H4 (cell line): Measurements from ENCODE around the gene SCAANT1. TPM values are rescaled to one million over a fixed set of nuclear protein-coding genes. Genes with fewer than 3 reads are reported as not detected.
A peak's percentile ranks its signal among the peaks of the same experiment; 100 is the strongest.

Source experiments
- DNase-seq: peaks from one replicate; pipeline ENCODE4 v3.0.0-alpha.2; 2015; ENCODE audit warnings: low spot score
- total RNA-seq: library from RNA; depleted of rRNA; stranded (reverse); fragments of >200 nt; shearing (Covaris generic); gene quantifications from 2 replicates; pipeline ENCODE4 v1.2.3, GENCODE V29; 2014

Gene SCAANT1
- total RNA-seq, 1 experiment from 2014 or later: not detected

GRCh38 chr3:63900459-63900858 lies 11.7 kb downstream of the SCAANT1 start:
- no peak for DNase-seq

GRCh38 chr3:63900010-63900409 lies 12.2 kb downstream of the SCAANT1 start:
- DNase-seq: no peak

GRCh38 chr3:63896332-63897030 lies 15.7 kb downstream of the SCAANT1 start:
- no peak for DNase-seq

GRCh38 chr3:63895422-63896189 lies 16.6 kb downstream of the SCAANT1 start:
- no peak for DNase-seq

DNA sequence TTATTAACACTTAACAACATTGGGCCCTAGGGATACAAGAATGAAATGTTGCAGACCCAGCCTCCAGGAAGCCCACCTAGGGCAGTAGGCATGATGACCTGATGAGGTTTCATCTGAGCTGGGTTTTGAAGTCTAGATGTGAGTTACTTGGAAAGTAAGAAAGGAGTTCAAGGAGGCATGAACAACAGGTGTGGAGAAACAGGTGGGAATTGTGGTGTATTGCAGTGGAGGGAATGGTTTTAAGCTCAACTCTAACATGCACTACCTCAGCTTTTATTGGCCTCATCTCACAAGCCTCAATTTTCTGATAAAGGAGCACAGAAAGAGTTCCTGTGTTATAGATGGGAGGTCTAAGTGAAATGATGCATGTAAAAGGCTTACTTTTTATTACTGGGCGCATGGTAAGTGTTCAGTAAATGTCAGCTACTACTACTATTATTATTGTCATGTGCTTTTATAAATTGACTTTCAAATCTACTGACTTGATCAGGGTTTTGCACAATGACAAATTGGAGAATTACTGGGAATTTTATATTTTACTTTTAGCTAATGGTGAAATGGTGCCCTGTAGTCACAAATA lies 19.3 kb downstream of the SCAANT1 start:
- no peak for DNase-seq

GRCh38 chr3:63891518-63891917 lies 20.7 kb downstream of the SCAANT1 start:
- no peak for DNase-seq

- DNase-seq: no peak
Observed at GRCh38 chr3:63886858-63887257, 25.3 kb downstream of the SCAANT1 start.

- DNase-seq: no peak
Observed at GRCh38 chr3:63880653-63881052, 31.5 kb downstream of the SCAANT1 start.

DNA sequence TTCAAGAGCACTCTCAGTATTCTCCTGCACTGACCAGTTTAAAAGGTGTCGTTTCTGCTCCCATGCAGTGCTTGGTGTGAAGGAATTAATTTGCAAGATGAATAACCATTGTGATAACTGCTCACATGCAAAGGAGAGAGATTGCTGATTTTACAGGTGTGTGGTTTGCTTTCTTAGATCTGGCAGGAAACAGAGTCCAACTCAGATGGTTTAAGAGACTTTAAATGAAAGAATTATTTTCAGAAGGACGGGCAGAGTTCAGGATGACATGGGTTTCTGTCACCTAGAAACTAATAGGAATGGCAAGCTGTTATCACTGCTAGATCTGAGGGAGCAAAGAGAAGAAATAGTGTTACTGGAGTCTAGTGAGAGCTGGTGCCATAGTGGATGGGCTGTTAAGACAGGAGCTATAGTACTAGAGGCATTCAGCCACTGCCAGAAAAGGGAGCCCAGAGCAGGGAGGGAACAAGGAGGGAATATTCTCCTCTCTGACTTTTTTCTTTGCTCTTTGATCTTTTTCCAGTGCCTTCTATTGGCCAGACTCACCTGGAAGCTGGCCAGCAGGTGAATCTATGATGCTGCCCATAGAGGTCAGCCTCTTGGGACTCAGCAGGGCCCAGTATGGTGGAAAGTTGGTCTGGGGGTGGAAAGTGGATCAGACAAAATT lies 33.7 kb downstream of the SCAANT1 start:
- no peak for DNase-seq

DNA sequence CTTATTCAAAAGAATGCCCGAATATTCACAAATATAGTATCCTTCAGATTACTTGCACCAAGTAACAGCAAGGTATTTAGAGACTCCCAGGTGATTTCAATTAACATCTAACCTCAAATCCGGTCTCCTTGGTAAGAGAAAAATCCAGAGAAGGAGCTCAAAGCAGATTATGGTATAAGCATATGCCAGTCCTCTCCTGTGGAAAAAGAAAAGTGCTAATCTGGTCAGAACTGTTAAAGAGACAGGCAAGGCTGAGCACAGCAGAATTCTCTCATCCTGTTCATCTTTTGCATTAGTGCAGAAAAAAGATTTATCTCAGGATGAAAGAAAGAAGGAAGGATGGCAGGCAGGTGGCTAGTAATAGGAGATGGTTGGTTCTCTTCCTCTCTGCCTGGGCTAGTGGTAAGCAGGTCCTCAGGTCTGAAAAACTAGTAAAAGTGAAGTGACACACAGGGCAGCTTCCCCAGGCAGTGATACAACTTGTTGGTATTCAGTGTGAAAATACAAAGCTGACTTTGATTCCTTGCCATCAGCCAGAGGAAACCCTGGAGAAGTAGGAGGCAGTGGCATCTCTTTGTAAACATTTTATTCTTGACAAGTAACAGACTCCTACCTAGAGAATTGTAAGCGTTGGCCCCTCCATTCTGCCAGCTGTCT lies 34.3 kb downstream of the SCAANT1 start:
- no peak for DNase-seq

DNA sequence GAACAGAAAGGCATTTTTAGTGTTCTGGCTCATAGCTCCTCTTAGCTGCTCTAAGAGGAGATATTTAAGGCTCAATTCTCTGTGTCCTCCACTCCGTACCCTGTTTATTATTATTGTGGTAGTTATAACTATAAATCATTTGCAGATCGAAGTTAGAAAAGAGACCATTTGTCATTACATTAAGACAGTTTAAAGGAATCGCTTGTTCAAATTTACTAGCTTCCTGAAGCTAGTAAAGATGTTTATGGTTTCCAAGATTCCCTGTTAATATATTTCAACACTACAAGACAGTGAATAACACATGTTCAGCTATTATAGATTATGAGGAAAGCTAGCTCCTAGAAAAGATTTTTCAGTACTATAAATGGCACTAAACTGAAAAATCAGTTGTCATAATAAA lies 35.9 kb downstream of the SCAANT1 start:
- no peak for DNase-seq

DNA sequence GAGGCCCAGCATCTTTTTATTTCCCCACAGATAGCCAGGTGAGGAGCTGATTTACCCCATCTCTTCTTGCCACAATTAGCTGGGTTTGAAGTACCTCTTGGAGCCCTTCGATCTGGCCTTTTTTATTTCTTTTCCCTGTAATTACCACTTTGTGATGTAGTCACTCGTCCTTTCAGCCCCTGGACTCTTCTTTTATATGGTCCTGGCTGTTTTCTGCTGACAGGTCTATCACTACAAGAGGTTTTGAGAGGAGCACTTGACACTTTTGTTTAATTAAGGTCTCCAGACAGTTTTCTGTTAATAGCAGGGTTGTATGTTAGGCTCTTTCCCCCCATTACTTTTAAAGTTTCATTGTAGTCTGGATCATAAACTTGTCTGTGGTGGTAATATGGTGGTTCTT lies 36.7 kb downstream of the SCAANT1 start:
- DNase-seq: no peak

GRCh38 chr3:63874769-63875168 lies 37.4 kb downstream of the SCAANT1 start:
- no peak for DNase-seq

- DNase-seq: peak; percentile 21
Observed at GRCh38 chr3:63872135-63872924, 39.9 kb downstream of the SCAANT1 start.

GRCh38 chr3:63870615-63871005 lies 41.6 kb downstream of the SCAANT1 start:
- DNase-seq: no peak

DNA sequence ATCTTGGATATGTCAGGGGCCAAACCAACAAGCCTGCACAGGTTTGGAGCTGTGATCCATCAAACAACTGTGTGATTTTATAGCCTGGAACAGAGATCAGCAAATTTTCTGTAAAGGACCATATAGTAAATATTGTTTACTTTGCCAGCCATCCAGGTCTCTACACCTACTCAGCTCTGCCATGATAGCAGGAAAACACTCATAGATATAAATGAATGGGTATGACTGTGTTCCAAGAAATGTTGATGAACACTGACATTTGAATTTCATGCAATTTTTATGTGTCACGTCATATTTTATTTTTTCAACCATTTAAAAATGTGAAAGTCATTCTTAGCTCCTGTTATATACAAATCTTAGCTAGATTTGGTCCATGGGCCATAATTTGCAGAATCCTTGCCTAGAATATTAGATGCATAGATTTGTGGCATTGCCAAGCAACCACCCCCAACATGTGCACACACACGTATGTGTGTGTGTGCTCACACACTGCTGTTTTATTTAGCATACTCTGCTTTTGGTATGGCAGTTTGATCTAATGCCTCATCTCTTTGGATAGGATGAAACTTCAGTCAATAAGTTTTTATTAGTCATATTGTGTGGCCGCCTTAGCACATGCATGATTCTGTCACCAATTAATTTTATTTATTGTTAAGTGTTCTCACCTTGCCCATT lies 42.1 kb downstream of the SCAANT1 start:
- DNase-seq: no peak

DNA sequence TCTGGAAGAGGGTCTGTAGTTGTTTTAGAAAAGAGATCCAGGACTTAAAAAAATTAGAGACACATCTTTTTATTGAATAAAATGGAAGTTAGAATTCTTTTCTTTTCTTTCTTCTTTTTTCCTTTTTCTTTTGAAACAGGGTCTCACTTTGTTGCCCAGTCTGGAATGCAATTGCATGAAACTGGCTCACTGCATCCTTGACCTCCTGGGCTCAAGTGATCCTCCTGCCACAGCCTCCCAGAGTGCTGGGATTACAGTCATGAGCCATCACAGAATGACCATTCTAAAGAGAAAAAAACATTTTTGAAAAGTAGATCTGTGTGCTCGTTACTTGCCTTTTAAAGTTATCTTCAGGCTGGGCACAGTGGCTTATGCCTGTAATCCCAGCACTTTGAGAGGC lies 45.0 kb downstream of the SCAANT1 start:
- no peak for DNase-seq

DNA sequence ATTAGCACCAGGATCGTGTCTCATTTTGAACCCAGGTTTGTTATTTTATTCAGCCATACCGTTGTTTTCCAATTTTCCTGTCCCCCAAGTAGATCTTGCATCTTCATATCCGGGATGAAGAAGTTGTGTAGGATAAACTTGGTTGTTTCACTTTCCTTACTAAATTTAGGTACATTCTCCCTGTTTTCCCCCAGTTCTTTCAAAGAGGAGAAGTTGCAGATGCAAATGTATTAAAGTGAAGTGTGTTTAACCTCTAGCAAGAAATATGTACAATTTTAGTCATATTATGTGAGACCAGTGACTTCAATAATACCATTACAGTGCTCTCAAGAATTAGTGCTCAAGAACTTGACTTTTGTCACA lies 47.2 kb downstream of the SCAANT1 start:
- no peak for DNase-seq

GRCh38 chr3:63864008-63864964 lies 47.9 kb downstream of the SCAANT1 start:
- DNase-seq: no peak
